Measurements from ENCODE around the gene FBXO2.

Gene FBXO2, protein sequence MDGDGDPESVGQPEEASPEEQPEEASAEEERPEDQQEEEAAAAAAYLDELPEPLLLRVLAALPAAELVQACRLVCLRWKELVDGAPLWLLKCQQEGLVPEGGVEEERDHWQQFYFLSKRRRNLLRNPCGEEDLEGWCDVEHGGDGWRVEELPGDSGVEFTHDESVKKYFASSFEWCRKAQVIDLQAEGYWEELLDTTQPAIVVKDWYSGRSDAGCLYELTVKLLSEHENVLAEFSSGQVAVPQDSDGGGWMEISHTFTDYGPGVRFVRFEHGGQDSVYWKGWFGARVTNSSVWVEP

DNA sequence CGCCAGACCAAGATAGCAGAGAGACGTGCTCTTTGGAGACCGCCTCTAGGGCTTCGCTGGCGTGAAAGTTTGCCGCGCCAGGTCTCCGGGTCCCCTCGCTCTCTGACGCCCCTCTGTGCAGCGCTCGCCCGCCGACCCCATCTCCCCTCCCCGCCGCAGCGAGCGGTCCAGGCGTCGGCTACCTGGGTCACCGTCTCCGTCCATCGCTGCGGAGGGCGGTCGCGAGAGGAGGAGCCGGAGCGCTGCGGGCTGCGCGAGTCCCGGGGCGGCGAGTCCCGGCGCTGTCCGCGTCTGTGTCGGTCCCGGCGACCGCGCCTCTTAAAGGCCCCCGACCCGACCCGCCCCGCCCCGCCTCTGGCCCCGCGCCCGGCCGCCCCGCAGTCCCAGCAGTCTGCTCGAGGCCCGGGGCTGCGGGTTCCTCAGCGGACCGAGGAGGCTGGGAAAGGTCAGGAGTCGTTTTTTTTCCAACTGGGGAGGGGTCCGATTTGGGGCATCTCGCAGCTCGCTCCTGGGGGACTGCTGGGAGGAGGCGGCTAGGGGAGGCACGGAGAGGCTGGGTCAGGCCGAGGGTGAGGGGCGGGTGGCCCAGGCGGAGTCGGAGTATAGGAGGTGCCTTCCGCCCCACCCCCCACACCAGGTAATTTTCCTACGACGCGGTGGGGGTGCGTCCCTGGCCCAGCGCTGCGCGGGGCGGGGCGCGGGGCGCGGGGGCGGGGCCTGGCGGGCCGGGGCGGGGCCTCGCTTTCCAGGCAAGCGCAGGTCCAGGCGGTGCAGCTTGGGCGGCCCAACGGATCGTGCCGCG lies at the start of gene FBXO2, which contains the start of gene FBXO44:
Gene FBXO2 (minus strand): TSS at position 293 of the 802 bp plus-strand sequence. CDS start 89 bp downstream, at position 204.
Gene FBXO44 (plus strand): TSS at position 741 of the 802 bp plus-strand sequence. CDS start 959 bp downstream, outside the sequence.
- no peak for TF ChIP-seq ZFX (IDR thresholded peaks at IDR 0.05)
- no peak for TF ChIP-seq CTCF (conservative IDR thresholded peaks at IDR 0.05)
- peak within 1 kb of the TSS; percentile 52 for H3K27ac ChIP-seq

GRCh38 chr1:11703357-11704193 lies 49.3 kb upstream of the FBXO2 start:
- no peak overlapping the region for H3K27ac ChIP-seq
- TF ChIP-seq CTCF (conservative IDR thresholded peaks at IDR 0.05) (no peak), ZFX (IDR thresholded peaks at IDR 0.05) (no peak)

DNA sequence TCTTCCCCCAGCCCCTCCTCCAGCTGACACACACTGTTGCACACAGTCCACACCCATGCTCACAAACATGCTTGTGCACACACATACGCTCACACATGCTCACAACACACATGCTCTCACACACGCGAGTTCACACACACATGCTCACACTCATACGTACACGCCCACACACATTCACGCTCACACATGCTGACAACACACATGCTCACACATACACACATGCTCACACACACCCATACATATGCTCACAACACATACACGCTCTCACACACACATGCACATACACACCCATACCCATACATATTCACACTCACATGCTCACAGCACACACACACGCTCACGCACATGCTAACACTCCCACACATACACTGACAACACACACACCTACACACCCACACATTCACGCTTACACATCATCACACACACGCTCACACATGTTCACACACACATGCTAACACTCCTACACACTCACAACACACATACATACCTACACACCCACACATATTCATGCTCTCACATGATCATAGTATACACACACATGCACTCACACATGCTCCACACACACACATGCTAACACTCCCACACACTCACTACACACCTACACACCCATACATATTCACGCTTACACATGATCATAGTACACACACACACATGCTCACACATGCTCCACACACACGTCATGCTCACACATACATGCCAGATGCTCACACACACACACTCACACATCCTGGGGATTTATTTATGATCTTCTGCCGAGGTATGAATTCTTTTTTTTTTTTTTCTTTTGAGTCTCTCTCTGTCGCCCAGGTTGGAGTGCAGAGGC lies 48.0 kb upstream of the FBXO2 start:
- TF ChIP-seq CTCF (conservative IDR thresholded peaks at IDR 0.05) (no peak), ZFX (IDR thresholded peaks at IDR 0.05) (peak; percentile 23; the same call in 1 of the 2 replicates)
- no peak overlapping the region; the same call in 1 of the 2 replicates for H3K27ac ChIP-seq

GRCh38 chr1:11701551-11701961 lies 47.3 kb upstream of the FBXO2 start:
- no peak for TF ChIP-seq CTCF (conservative IDR thresholded peaks at IDR 0.05)
- TF ChIP-seq ZFX (IDR thresholded peaks at IDR 0.05): no peak
- no peak overlapping the region for H3K27ac ChIP-seq

- TF ChIP-seq CTCF (conservative IDR thresholded peaks at IDR 0.05): no peak
- TF ChIP-seq ZFX (IDR thresholded peaks at IDR 0.05): no peak
- no peak overlapping the region for H3K27ac ChIP-seq
Measured at GRCh38 chr1:11700601-11701467, 46.6 kb upstream of the FBXO2 start.

DNA sequence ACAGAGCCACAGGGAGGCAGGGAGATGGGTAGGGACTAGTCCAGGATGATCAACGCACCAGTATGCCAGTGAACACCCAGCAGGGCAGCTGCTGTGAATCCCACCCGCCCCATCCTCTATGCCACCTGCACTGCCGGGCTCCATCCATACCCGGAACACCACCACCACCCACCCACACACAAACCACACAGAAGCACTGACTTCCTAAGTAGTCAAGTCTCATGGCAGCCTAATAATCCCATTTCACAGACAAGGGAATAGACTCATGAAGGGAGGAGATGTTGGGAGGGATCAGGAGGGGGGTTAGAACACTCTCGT lies 43.6 kb upstream of the FBXO2 start:
- TF ChIP-seq ZFX (IDR thresholded peaks at IDR 0.05) (no peak), CTCF (conservative IDR thresholded peaks at IDR 0.05) (no peak)

More for the DNA sequence above, 43.6 kb upstream of the FBXO2 start:
- no peak overlapping the region for H3K27ac ChIP-seq
